H1 (cell line): ENCODE measurements around the gene PTPRT. TPM values are rescaled to one million over a fixed set of nuclear protein-coding genes. Genes with fewer than 3 reads are reported as not detected.

ENCODE experiments used
- HDAC2 ChIP-seq, 2 experiments: fragments of 300-600 bp in 1 of 2; sonication (generic) in 1 of 2; IDR thresholded peaks; 2 replicates each; pipeline ENCODE4 v1.6.1; 2011 to 2012; ENCODE audit warnings: low read depth in 2 of 2, low read length in 2 of 2, mild to moderate bottlenecking in 2 of 2, moderate library complexity in 2 of 2, borderline replicate concordance in 1 of 2, inconsistent platforms in 1 of 2
- SIRT6 ChIP-seq: IDR thresholded peaks from one replicate; pipeline ENCODE4 v1.7.1; 2012; ENCODE audit warnings: low read length, inconsistent platforms
- SRF ChIP-seq: IDR thresholded peaks from 2 replicates; pipeline ENCODE4 v1.6.1; 2011; ENCODE audit warnings: mild to moderate bottlenecking, low read depth, low read length, moderate library complexity
- polyA plus RNA-seq, 7 experiments: library from polyadenylated mRNA; depleted of rRNA in 3 of 7; stranded (reverse) in 5 of 7; unstranded in 2 of 7; fragments of >200 nt in 5 of 7; fragments of 200-250 nt in 2 of 7; gene quantifications; 1 replicate in 5 of 7; 2 replicates in 1 of 7; 4 replicates in 1 of 7; pipeline versions ENCODE4 v1.2.1 to v1.2.3, GENCODE V29; 2011 to 2013; ENCODE audit warnings: missing spikeins in 2 of 7, mixed read lengths in 2 of 7
- total RNA-seq: library from RNA; stranded (reverse); fragmentation: NEBNext Ultra II Directional; extraction: Animal tissue kit (Norgen Biotek cat#: 25700); gene quantifications from 2 replicates; pipeline ENCODE4 v1.2.1, GENCODE V29; 2021

PTPRT gene
- total and polyA plus RNA-seq, 2 of the 8 experiments (the other 6 are each of a cell fraction or from before 2014, with no cell fraction given) = 0.33 to 1.8 TPM

- TF ChIP-seq SIRT6 (no peak), HDAC2 (IDR thresholded peaks at IDR 0.05; ENCODE audit: borderline replicate concordance in 1 of 2, low read depth in 2 of 2, low read length in 2 of 2) (no peak), SRF (no peak)
Observed at GRCh38 chr20:42313704-42314103, 876.0 kb downstream of the PTPRT start (continued).
